GM23338 (cell line): ENCODE measurements around the gene MRPL38. TPM values are rescaled to one million over a fixed set of nuclear protein-coding genes. Genes with fewer than 3 reads are reported as not detected.

Experiments used
- ATAC-seq: fragments of 200-7000 bp; cut with Tn5 transposase; 3 replicates; pipeline ENCODE4 v1.9.1; 2020
- DNase-seq: peaks from one replicate; pipeline ENCODE4 v3.0.0-alpha.2; 2015; ENCODE audit warnings: low spot score
- H2AFZ ChIP-seq: fragments of 200-600 bp; sonication (generic); 2 replicates; pipeline ENCODE4 v1.8.0; 2016; ENCODE audit warnings: antibody characterized with exemption, mild to moderate bottlenecking, moderate library complexity
- H3F3A ChIP-seq: fragments of 200-600 bp; sonication (generic); replicated peaks from 2 replicates; pipeline ENCODE4 v1.8.0; 2017; ENCODE audit warnings: antibody characterized with exemption, mixed run types, low read depth
- H3K27ac ChIP-seq: fragments of 200-600 bp; sonication (generic); 2 replicates; pipeline ENCODE4 v1.6.1; 2016; ENCODE audit warnings: low read depth
- H3K27me3 ChIP-seq: fragments of 200-600 bp; sonication (generic); 2 replicates; pipeline ENCODE4 v1.8.0; 2016; ENCODE audit warnings: mild to moderate bottlenecking, mixed run types, moderate library complexity; ENCODE audit not compliant: insufficient read depth
- H3K36me3 ChIP-seq: fragments of 200-600 bp; sonication (generic); 2 replicates; pipeline ENCODE4 v1.8.0; 2016; ENCODE audit warnings: mild to moderate bottlenecking; ENCODE audit not compliant: insufficient read depth
- H3K4me1 ChIP-seq: fragments of 200-600 bp; sonication (generic); 2 replicates; pipeline ENCODE4 v1.8.0; 2016; ENCODE audit warnings: mild to moderate bottlenecking, moderate library complexity; ENCODE audit not compliant: insufficient read depth
- H3K4me2 ChIP-seq: fragments of 200-600 bp; sonication (generic); 2 replicates; pipeline ENCODE4 v1.7.1; 2017; ENCODE audit warnings: mixed run types
- H3K4me3 ChIP-seq: fragments of 200-600 bp; sonication (generic); 2 replicates; pipeline ENCODE4 v1.6.1; 2016; ENCODE audit warnings: mixed run types
- H3K79me2 ChIP-seq: fragments of 200-600 bp; sonication (generic); replicated peaks from 2 replicates; pipeline ENCODE4 v1.8.0; 2017; ENCODE audit warnings: mild to moderate bottlenecking; ENCODE audit not compliant: insufficient read depth
- H3K9me2 ChIP-seq: fragments of 200-600 bp; sonication (generic); 2 replicates; pipeline ENCODE4 v1.8.0; 2017; ENCODE audit not compliant: insufficient read depth
- H4K20me1 ChIP-seq: fragments of 200-600 bp; sonication (generic); replicated peaks from 2 replicates; pipeline ENCODE4 v1.8.0; 2017; ENCODE audit warnings: mild to moderate bottlenecking; ENCODE audit not compliant: insufficient read depth
- H3K27ac Mint-ChIP-seq: 2 replicates; pipeline ENCODE4 v1.8.0; 2020; ENCODE audit warnings: inconsistent platforms, mild to moderate bottlenecking, moderate library complexity, mixed read lengths
- H3K27me3 Mint-ChIP-seq: 3 replicates; pipeline ENCODE4 v1.8.0; 2022; ENCODE audit warnings: low read depth, mild to moderate bottlenecking, moderate library complexity, mixed read lengths, inconsistent platforms; ENCODE audit not compliant: insufficient read depth, poor library complexity
- H3K36me3 Mint-ChIP-seq: 3 replicates; pipeline ENCODE4 v1.8.0; 2021; ENCODE audit warnings: low read depth, mild to moderate bottlenecking, inconsistent platforms, moderate library complexity, mixed read lengths
- H3K4me1 Mint-ChIP-seq: 3 replicates; pipeline ENCODE4 v1.8.0; 2020; ENCODE audit warnings: mild to moderate bottlenecking, inconsistent platforms, mixed read lengths
- H3K4me3 Mint-ChIP-seq: 3 replicates; pipeline ENCODE4 v1.8.0; 2021; ENCODE audit warnings: moderate library complexity, mild to moderate bottlenecking, inconsistent platforms, mixed read lengths
- H3K9me3 Mint-ChIP-seq: 3 replicates; pipeline ENCODE4 v1.8.0; 2020; ENCODE audit warnings: moderate library complexity, mild to moderate bottlenecking, inconsistent platforms, mixed read lengths
- CREB1 ChIP-seq: fragments of 250-450 bp; sonication (Bioruptor Pico); IDR thresholded peaks from 2 replicates; pipeline ENCODE4 v1.5.0; 2020; ENCODE audit warnings: low read depth, mild to moderate bottlenecking, moderate library complexity
- ETS1 ChIP-seq: IDR thresholded peaks from 2 replicates; pipeline ENCODE4 v1.6.1; 2016; ENCODE audit warnings: antibody characterized with exemption
- EZH2 ChIP-seq: fragments of 200-600 bp; sonication (generic); IDR thresholded peaks from one replicate; pipeline ENCODE4 v1.8.0; 2017; ENCODE audit warnings: antibody characterized with exemption, mild to moderate bottlenecking, low read depth; ENCODE audit not compliant: unreplicated experiment
- EZH2phosphoT487 ChIP-seq: fragments of 200-600 bp; sonication (generic); IDR thresholded peaks from one replicate; pipeline ENCODE4 v1.8.1; 2018; ENCODE audit warnings: antibody characterized with exemption; ENCODE audit not compliant: unreplicated experiment
- JUNB ChIP-seq: IDR thresholded peaks from one replicate; pipeline ENCODE4 v1.6.1; 2016; ENCODE audit warnings: antibody characterized with exemption; ENCODE audit not compliant: unreplicated experiment
- NANOG ChIP-seq: IDR thresholded peaks from 2 replicates; pipeline ENCODE4 v1.6.1; 2016; ENCODE audit warnings: antibody characterized with exemption, borderline replicate concordance
- POLR2AphosphoS5 ChIP-seq: IDR thresholded peaks from 2 replicates; pipeline ENCODE4 v1.6.1; 2016; ENCODE audit warnings: antibody characterized with exemption, low read depth
- REST ChIP-seq: IDR thresholded peaks from one replicate; pipeline ENCODE4 v1.6.1; 2018; ENCODE audit warnings: antibody characterized with exemption; ENCODE audit not compliant: unreplicated experiment
- STAT1 ChIP-seq: IDR thresholded peaks from one replicate; pipeline ENCODE4 v1.6.1; 2016; ENCODE audit warnings: antibody characterized with exemption; ENCODE audit not compliant: unreplicated experiment
- ZNF114 ChIP-seq: fragments of 250-450 bp; sonication (Bioruptor Pico); IDR thresholded peaks from 2 replicates; pipeline ENCODE4 v1.5.0; 2020; ENCODE audit warnings: mild to moderate bottlenecking, moderate library complexity
- ZNF331 ChIP-seq: fragments of 250-450 bp; sonication (Bioruptor Pico); IDR thresholded peaks from 2 replicates; pipeline ENCODE4 v1.5.0; 2020; ENCODE audit warnings: low read depth, mild to moderate bottlenecking, moderate library complexity
- ZNF462 ChIP-seq: fragments of 250-450 bp; sonication (Bioruptor Pico); IDR thresholded peaks from 2 replicates; pipeline ENCODE4 v1.5.0; 2020; ENCODE audit warnings: mild to moderate bottlenecking, moderate library complexity
- polyA plus RNA-seq: library from polyadenylated mRNA; unstranded; fragments of >200 nt; fragmentation: Nextera tagmentation; extraction: Ambion mirVana; gene quantifications from 2 replicates; pipeline ENCODE4 v1.2.1, GENCODE V29; 2016
- total RNA-seq: library from RNA; depleted of rRNA; stranded (reverse); fragments of >200 nt; shearing (Covaris generic); gene quantifications from 2 replicates; pipeline ENCODE4 v1.2.3, GENCODE V29; 2014

MRPL38 gene
- total and polyA plus RNA-seq, 2 experiments from 2014 or later, result 63.6 to 90.0 TPM

GRCh38 chr17:75937652-75938051 lies 33.0 kb upstream of the MRPL38 start:
- no peaks in the 10 kb centered on the region for H3K79me2 ChIP-seq
- H3K36me3 Mint-ChIP-seq, result peaks cover 3% of the 10 kb centered on the region; the same call in 2 of the 3 replicates
- no peak for ATAC-seq
- H3K4me1 ChIP-seq, result peaks cover 8% of the 10 kb centered on the region; the same call in 1 of the 2 replicates
- DNase-seq, result no peak
- H3K4me3 Mint-ChIP-seq, result no peak overlapping the region
- H3K36me3 ChIP-seq, result no peaks in the 10 kb centered on the region
- no peaks in the 10 kb centered on the region for H3K27me3 ChIP-seq
- no peaks in the 10 kb centered on the region for H4K20me1 ChIP-seq
- H3K27ac Mint-ChIP-seq, result no peak overlapping the region
- TF ChIP-seq EZH2phosphoT487 (no peak), ZNF331 (no peak), POLR2AphosphoS5 (no peak), STAT1 (no peak), JUNB (no peak), ZNF462 (no peak), ZNF114 (CRISPR knock-in tag) (no peak), CREB1 (CRISPR knock-in tag) (no peak), ETS1 (no peak), REST (no peak), EZH2 (no peak), NANOG (no peak)
- H3K27me3 Mint-ChIP-seq, result peaks cover 8% of the 10 kb centered on the region
- peaks cover 8% of the 10 kb centered on the region for H3F3A ChIP-seq
- H3K4me3 ChIP-seq, result no peak overlapping the region
- no peak overlapping the region for H3K4me2 ChIP-seq
- no peak overlapping the region for H2AFZ ChIP-seq
- H3K27ac ChIP-seq, result no peak overlapping the region
- peaks cover 6% of the 10 kb centered on the region for H3K4me1 Mint-ChIP-seq
- no peaks in the 10 kb centered on the region for H3K9me3 Mint-ChIP-seq
- no peaks in the 10 kb centered on the region for H3K9me2 ChIP-seq
